HG03108 (cell line): ENCODE measurements around the gene CBY1.

Experiments
- ATAC-seq: cut with Tn5 transposase; IDR thresholded peaks from one replicate; pipeline ENCODE4 v1.9.1; 2021; ENCODE audit warnings: moderate library complexity; ENCODE audit not compliant: unreplicated experiment

CBY1 gene

DNA sequence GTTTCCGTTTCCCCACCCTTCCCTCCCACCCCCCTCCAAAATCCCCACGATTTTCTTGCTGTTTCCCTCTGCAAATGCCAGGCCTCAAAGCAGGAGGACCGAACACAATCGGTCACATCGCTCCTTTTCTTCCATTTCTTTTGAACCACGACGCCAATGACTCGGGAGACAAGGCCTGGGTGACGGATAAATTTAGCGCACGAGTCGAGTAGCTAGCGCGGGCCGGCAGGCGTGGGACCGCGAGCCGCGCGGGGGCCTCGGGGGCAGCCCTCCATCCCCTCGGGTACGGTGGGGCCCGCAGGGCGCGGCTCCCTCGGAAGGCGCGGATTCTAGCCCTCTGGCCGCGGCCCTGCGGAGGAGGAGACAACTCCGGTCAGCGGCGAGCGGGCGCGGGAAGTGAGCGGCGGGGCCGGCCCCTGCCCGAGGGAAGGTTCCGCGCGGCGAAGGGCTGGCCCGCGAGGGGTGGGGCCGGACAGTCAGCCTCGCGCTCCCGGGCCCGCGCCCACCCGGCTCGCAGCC lies 43.9 kb downstream of the CBY1 start:
- peak; percentile 17 for ATAC-seq

DNA sequence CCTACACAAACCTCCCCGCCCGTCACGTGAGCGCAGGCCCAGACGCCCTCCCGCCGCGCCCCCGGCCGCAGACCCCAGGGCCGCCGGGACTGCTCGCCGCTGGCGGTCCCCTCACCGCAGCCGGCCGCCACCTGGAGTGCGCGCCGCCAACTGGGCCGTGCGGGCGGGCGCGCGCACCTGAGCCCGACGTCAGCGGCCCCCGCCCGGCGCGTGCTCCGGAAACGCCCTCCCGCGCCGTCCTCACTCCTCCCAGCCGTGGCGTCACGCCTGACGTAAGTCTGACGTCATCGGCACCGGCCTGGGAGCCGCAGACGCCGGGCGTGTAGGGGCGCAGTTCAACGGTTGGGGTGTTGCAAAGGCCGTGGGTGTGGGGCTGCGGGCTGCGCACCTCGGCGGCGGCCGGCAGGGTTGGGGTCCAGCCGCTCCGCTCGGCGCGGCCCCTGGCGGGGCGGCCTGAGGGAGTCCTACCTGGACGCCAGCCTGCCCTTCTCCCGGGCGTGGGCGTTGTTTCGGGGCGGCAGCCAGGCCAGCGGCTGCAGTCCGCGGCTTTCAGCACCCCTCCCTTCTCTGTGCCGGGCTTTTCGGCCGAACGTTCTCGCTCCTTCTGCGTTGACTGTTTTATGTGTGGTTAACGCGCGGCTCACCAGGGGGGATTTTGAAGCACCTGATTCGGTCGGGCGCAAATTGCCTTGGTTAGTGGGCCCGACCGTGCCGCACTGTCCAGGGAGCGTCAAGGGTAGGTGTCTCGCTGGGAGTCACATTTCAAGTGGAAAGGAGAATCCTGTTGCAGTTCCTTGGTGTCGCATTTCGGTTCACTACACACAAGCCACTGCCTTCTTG lies 44.6 kb downstream of the CBY1 start, which contains the start of gene JOSD1:
JOSD1 (minus strand) TSS at position 155 of the 840 bp plus-strand sequence. CDS start 956 bp downstream, outside the sequence.
- peak; percentile 35 for ATAC-seq

DNA sequence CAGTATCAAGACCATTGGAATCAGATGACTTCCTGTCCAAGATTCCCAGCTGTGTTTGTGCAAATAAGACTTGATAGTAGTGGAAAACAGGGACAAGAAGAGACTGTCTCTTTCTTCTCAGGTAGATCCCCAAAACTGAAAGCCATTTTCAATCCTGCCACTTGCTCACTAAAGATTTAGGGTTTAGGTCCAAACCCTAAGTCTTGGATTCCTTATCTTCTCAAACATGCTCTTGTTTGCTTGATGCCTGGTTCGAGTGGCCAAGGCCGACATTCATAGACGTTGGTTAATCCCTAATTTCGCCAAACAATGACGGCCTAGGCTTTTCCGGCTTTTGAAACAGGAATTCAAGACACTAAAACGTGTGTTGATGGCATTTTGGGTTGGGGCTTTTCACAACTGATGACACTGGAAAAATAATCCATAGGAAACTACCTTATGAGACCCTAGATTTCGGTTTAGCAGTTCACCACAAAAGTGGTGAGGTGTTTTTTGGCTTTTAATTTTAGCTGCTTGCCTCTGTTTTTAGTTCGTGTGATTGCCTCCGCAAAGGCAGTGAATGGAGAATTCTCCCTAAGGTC lies 48.3 kb downstream of the CBY1 start:
- no peak for ATAC-seq

DNA sequence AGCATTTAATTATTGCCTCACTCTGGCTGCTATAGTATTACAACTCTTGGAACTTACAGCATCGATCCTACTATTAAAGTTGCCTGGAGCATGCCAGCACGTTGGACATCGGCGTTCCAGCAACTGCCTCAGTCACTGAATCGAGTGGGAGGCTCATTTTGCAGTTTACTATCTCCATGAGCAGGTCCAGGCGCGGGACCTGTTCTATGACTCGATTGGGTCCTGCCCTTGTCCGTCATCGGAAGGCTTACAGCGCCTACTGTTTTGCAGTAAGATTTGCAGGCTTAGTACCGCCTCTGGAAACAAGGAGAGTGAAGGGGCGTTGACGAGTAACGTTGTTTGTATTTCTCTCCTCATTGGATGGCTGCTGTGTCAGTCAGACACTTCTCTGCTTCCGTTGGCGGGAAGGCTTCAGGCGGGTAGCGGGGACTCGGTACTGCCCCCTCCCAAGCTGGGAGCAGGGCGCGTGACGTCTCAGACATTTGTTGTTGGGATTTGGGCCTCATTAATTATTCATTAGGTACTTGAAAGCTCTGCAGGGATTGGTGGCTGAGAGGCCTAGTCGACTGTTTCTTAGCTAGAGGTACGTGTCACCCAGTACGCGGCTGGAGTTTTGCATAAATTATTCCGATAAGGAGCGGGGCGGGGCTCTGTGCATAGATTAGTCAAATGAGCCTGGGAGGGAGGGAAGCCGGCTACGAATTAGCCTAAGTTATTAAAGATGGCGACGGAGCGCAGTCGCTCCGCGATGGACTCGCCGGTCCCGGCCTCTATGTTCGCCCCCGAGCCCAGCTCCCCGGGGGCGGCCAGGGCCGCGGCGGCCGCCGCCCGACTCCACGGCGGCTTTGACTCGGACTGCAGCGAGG lies 49.0 kb downstream of the CBY1 start, which contains the start of gene GTPBP1:
GTPBP1 (plus strand) TSS at position 710 of the 866 bp plus-strand sequence; CDS start at position 722, 12 bp downstream.
- peak; percentile 64 for ATAC-seq

DNA sequence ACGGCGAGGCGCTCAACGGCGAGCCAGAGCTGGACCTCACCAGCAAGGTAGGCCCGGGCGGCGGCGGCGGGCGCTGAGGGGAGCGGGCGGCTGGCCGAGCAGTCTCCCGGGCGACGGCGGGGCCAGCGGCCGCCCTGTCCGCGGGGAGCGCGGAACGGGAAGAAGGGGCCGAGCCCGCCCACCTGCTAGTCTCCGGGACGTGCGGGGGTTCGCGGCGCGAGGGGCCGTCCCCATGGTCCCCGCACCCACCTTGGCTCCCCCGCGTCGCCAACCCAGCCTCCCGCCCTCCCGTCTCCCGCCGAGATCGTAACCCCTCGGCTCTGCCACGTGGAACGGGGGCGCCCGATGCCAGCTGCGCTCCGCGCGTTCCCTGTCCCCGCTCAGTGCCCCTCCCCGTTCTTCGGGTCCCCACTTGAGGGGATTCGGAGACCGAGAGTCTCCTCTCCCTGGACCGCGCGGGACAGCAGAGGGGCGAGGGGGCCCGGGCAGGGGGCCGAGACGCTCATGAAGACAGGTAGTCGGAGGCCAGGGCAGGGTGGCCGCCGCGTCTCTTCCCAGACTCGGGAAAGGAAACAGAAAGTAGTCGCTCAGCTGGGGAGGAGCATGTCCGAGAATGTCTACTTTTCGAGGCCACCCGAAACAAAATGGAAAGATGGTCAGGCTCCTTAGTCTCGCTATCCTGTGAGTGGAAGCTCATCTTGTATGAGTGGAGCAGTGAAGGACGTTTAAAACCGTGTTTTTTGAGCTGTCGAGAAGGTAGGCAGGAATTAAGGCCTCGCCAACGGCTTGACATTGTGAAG lies 49.9 kb downstream of the CBY1 start:
- peak; percentile 0 for ATAC-seq

DNA sequence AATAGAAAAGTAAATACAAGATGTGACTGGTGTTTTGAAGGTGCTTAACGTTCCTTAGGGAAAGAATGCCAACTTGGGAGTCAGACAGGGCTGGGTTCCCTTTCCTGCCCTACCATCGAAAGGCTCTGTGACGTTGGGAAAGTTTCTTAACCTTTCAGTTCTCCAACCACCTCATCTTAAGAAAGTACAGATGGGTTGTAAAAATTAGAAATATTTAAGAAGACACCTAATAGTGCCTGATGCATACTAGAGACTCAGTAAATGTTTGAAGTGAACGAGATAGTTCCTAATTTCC lies 50.4 kb downstream of the CBY1 start:
- no peak for ATAC-seq

DNA sequence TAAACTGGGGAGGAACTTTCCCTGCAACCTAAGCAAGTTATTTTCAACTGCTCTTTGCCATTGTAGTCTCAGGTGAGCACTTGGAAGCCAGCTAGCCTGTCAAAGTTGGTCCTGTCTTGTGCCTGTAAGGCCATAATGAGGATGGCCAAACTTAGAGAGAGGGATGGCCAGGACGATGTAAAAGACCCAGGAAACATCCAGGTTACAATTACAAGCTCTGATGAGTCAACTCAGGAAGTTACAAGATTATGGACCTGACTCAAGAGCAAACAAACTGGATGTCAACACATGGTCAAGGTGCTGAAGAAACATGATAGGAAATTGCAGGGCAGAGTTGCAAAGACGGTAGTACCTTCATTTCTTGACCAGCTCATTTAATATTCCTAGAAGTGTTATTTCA lies 50.9 kb downstream of the CBY1 start:
- no peak for ATAC-seq

DNA sequence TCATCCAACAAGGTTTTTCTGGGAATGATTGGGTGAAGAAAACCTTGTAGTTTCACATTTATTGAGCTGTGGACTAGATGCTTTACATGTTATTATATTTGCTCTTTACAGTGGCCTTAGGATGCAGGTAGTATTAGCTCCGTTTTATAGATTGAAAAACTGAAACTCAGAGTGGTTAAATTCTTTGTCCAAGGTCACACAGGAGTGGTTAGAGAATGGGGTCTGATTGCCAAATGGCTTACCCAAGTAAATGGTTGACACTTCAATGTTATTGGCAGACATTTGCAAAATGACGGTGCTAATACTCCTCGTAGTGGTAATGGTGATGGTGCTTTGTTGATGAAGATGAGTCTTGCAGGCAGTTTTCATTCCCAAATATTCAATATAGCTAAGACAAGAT lies 51.5 kb downstream of the CBY1 start:
- ATAC-seq = no peak

DNA sequence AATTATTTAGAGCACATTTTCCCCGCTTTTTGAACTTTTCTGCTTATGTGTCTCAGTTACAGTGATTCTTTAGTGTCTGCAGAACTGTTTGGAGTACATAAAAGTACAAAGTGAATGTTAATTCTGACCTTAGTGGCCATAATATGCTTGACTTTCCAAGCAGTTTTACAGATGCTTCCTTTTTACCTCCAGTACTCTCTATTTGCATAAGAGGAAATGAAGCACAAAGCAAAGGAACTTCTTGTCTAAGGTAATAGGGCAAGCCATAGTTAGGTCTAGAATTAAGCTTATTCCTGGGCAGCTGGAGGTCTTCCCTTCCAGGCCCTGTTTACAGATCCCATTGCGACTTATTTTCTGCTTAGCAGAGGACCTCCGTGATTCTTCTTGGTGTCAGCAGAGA lies 52.9 kb downstream of the CBY1 start:
- no peak for ATAC-seq

DNA sequence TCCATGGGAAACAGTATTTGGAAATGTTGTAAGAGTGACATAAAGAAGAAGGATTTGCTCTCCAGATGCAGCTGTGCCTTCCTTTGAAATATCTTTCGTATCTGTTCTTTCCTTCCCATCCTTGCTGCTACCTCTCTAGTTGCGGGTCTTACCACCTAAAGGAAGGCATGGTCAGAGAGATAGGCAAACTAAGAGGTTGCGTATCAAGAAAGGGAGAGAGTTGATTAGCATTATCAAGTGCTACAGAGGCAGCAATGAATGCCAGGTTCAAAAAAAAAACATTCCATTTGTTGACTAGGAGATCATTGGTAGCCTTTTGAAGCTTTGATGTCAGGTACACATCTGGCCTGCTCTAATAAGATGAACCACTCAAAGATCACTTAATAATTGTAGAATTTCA lies 53.9 kb downstream of the CBY1 start:
- no peak for ATAC-seq

DNA sequence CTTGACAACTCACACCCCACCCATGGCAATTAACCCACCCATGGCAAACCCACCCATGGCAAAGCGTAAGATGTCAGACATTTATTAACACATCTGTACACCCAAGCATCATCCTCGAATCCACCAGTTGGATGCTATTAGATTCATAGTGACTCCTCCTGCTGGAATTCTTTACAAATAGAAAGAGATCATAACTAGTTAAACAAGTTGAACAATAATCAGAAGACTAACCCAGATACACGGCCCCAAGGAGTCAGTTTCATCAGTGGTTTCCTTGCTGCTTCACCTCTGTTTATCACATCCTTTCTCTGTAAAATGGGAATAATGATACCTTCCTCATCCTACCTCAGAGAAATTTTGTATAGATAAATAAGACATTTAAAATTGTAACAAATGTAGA lies 54.4 kb downstream of the CBY1 start:
- no peak for ATAC-seq

DNA sequence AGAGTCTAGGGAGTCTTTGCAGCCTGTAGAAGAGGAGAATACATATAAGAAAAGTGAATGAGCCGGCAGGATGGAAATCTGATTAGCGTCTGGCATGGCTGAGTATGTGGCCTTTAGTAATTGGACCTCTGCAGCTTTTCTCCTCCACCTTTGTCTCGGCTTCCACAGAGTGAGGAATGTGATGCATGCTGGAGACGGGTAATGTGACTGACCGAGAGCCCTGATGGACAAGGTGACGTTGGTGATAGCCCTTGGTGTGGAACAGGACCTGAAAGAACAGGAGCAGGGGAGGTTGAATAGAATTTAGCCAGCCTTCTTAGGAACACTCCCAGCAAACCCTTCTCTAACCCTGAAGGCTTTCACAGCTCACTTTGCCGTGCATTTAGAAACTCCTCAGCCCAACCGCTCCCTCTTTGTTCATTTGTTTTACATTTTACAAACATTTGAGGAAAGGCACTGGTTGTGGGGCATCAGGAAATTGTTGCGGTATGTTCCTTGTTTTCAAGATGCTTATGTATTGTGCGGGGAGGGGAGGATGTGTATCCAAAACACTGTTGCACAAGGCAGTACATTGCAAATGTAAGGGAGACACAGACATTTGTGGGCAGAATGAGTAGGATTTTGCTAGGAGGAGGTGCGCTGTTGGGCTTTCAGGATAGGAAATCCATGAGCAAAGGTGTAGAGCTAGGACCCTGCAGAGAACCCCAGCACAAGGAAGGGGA lies 56.2 kb downstream of the CBY1 start:
- no peak for ATAC-seq

DNA sequence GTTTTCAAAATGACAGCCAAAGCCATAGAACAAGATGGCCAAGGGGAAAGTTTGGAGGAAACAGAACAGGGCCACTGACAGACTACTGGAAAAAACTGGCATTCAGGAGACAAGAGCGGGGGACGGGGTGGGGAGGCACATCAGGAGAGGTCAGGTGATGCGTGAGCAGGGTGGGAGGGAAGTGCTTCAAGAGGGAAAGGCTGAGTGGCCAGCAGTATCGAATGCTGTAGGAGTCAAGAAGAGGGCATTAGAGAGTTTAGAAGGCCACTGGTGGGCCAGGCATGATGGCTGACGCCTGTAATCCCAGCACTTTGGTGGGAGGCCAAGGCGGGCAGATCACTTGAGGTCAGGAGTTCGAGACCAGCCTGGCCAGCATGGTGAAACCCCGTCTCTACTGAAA lies 57.5 kb downstream of the CBY1 start:
- ATAC-seq = no peak

DNA sequence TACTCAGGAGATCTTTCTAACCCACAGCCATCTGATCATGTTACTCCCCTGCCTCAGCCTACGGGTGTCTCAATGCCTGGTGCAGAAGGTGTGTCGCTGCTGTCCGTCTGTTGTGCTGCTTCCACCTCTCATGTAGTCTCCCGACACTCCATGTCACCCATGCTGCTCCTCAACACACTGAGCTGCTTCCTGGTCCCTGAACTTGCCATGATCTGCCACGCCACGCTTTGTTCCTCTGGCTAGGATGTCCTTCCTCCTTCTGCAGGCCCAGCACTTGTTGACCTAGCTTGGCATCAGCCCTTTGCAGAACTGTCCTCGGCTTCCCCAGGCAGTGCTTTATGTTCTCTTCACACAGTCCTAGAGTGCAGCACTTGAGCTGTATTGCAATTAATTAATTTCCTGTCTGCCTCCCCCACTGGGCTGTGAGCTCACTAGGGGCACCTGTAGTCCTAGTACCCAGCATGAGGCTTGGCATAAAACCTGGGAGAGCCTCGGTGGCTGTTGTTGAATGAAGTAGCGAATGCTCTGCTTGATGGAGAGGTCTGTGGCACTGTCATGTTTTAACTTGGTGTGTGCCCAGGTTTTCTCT lies 58.8 kb downstream of the CBY1 start:
- ATAC-seq = no peak

DNA sequence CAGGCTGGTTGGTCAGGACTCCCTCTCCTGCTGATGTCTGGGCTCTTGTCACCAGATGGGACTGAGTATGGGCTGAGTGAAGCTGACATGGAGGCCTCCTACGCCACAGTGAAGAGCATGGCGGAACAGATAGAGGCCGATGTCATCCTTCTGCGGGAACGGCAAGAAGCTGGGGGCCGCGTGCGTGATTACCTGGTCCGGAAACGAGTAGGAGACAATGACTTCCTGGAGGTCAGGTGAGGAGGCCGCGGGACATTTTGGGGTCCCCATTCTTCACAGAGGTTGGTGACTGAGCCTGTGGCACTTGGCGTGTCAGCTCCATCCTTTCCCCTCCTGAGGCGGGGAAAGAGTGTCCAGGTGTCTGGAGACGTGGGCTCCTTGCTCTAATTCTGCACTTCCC lies 59.4 kb downstream of the CBY1 start:
- ATAC-seq = no peak

DNA sequence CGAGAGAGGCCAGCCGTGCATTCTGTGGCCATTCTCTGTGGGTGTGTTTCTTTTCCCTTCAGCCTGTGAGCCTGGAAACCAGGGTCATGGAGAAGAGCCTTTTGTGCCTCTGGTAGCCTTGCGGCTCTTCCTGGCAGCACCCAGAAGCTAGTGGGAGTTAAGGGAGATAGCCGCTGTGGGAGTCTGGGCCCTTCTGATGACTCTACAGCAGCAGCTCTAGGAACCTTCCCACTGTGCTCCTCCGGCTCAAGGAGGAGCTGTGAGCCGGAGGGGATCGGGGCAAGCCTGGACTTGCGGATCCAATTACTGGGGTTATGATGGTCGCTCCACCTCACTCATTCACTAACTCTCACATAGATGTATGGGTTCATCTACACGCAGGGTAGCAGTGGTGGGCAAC lies 59.8 kb downstream of the CBY1 start:
- ATAC-seq = no peak

DNA sequence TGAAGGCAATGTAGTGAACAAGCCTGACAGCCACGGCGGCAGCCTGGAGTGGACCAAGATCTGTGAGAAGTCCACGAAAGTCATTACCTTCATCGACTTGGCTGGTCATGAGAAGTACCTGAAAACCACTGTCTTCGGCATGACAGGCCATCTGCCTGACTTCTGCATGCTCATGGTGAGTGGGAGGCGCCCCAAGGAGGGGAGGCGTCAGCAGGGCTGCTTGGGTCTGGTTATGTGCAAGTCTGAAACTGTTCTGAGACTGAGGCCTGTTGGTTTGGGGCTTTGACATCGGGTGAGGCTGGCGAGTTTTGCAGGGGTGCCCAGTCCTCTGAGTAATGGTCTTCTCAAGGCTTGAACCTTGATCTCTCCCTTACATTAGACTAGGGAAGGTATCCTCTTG lies 60.4 kb downstream of the CBY1 start:
- ATAC-seq = no peak

DNA sequence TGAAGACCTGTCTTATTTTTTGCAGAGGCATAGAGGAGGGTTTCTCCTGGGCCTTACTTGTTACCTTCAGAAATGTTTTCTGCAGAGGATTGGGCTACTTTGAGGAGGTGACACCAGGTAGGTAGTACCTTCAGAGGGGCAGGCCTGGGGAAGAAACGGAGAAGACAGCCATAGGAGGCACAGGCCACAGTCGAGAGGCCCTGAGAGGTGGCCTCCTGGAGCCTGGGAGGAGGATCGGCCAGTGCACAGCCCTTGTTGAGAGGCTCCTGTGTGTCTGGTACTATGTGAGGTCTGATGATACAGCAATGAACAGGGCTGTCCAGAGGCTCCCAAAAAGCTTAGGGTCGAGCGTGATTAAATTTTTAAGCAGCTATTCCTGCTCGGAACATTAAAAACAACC lies 60.8 kb downstream of the CBY1 start:
- no peak for ATAC-seq

DNA sequence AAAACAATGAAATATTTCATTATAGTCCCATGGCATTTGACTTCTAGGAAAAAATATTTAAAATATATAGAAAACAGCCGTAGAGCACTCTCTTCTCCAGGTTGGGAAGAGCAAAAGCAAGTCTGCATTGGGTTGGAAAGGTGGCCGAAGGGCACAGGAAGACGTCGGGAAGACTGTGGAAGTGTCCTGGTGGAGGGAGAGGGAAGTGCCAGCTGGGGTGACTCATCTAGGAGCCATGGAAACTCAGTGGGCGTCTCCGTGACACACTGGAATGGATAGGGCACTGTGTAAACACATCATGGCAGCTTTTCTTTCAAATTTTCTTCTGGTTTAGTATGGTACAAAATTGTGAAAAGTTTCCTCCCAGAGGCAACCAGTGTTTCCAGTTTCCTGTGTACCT lies 62.0 kb downstream of the CBY1 start:
- no peak for ATAC-seq

DNA sequence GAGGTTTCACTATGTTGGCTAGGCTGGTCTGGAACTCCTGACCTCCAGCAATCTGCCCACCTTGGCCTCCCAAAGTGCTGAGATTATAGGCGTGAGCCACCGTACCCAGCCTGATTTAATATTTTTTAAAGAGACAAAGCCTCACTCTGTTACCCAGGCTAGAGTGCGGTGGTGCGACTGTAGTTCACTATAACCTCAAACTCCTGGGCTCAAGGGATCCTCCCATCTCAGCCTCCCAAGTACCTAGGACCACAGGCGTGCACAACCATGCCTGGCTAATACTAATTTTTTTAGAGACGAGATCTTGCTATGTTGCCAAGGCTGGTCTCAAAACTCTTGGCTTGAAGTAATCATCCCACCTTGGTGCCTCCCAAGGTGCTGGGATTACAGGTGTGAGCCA lies 62.8 kb downstream of the CBY1 start:
- ATAC-seq = no peak
